HG02884 (cell line): Measurements from ENCODE around the gene KCNJ14.

Source experiments
- ATAC-seq: cut with Tn5 transposase; IDR thresholded peaks from one replicate; pipeline ENCODE4 v1.9.1; 2021; ENCODE audit warnings: mild to moderate bottlenecking, moderate library complexity; ENCODE audit not compliant: unreplicated experiment

The KCNJ14 gene

GRCh38 chr19:48469934-48470680 is 14.7 kb downstream of the KCNJ14 start:
- ATAC-seq = no peak

- ATAC-seq = no peak
These were observed 15.5 kb downstream of the KCNJ14 start for GRCh38 chr19:48470856-48471255.

- ATAC-seq = no peak
These were observed 16.5 kb downstream of the KCNJ14 start for GRCh38 chr19:48471836-48472235.

- ATAC-seq = no peak
These were observed 18.0 kb downstream of the KCNJ14 start for GRCh38 chr19:48473161-48473966.

- ATAC-seq = no peak
These were observed 18.8 kb downstream of the KCNJ14 start for GRCh38 chr19:48474084-48474592.

GRCh38 chr19:48475369-48476068 is 20.1 kb downstream of the KCNJ14 start:
- ATAC-seq = no peak

- ATAC-seq = no peak
These were observed 20.8 kb downstream of the KCNJ14 start for GRCh38 chr19:48476176-48476575.

GRCh38 chr19:48477067-48477685 is 21.8 kb downstream of the KCNJ14 start:
- no peak for ATAC-seq

GRCh38 chr19:48477698-48478338 is 22.4 kb downstream of the KCNJ14 start:
- ATAC-seq = no peak

GRCh38 chr19:48478339-48479256 is 23.2 kb downstream of the KCNJ14 start:
- ATAC-seq = no peak

- no peak for ATAC-seq
These were observed 24.3 kb downstream of the KCNJ14 start for GRCh38 chr19:48479686-48480085.

- no peak for ATAC-seq
These were observed 24.8 kb downstream of the KCNJ14 start for GRCh38 chr19:48480183-48480557.

- no peak for ATAC-seq
These were observed 25.5 kb downstream of the KCNJ14 start for GRCh38 chr19:48480558-48481500.

- ATAC-seq = no peak
These were observed 26.7 kb downstream of the KCNJ14 start for GRCh38 chr19:48481846-48482639.

- no peak for ATAC-seq
These were observed 27.9 kb downstream of the KCNJ14 start for GRCh38 chr19:48483301-48483700.

- no peak for ATAC-seq
These were observed 29.0 kb downstream of the KCNJ14 start for GRCh38 chr19:48484247-48484893.
